ENCODE measurements around the gene CUEDC1.
A peak's percentile ranks its signal among the peaks of the same experiment; 100 is the strongest.

The CUEDC1 gene

GRCh38 chr17:57887161-57887560 is 68.1 kb downstream of the CUEDC1 start:
- TF ChIP-seq JUND (IDR thresholded peaks at IDR 0.05; ENCODE audit: low read depth), result no peak
- no peak for DNase-seq (ENCODE audit: low read depth in 1 of 2, low spot score in 1 of 2)
- in situ Hi-C loops (cut with HindIII; ENCODE audit: low pct_unique_long_range_greater_than_20kb, low sequenced_read_pairs), result no loop called here

- in situ Hi-C loops (cut with HindIII; ENCODE audit: low pct_unique_long_range_greater_than_20kb, low sequenced_read_pairs), result no loop called here
- DNase-seq (ENCODE audit: low read depth in 1 of 2, low spot score in 1 of 2), result no peak
- no peak for TF ChIP-seq JUND (IDR thresholded peaks at IDR 0.05; ENCODE audit: low read depth)
Measured at GRCh38 chr17:57886020-57886419, 69.2 kb downstream of the CUEDC1 start.

- no peak for TF ChIP-seq JUND (IDR thresholded peaks at IDR 0.05; ENCODE audit: low read depth)
- DNase-seq (ENCODE audit: low read depth in 1 of 2, low spot score in 1 of 2), result no peak
- in situ Hi-C loops (cut with HindIII; ENCODE audit: low pct_unique_long_range_greater_than_20kb, low sequenced_read_pairs), result no loop called here
Measured at GRCh38 chr17:57885148-57885915, 69.9 kb downstream of the CUEDC1 start.

- no peak for TF ChIP-seq JUND (IDR thresholded peaks at IDR 0.05; ENCODE audit: low read depth)
- DNase-seq (ENCODE audit: low read depth in 1 of 2, low spot score in 1 of 2), result no peak
- in situ Hi-C loops (cut with HindIII; ENCODE audit: low pct_unique_long_range_greater_than_20kb, low sequenced_read_pairs), result no loop called here
Measured at GRCh38 chr17:57881783-57882351, 73.3 kb downstream of the CUEDC1 start.

GRCh38 chr17:57881143-57881542 is 74.1 kb downstream of the CUEDC1 start:
- in situ Hi-C loops (cut with HindIII; ENCODE audit: low pct_unique_long_range_greater_than_20kb, low sequenced_read_pairs), result no loop called here
- TF ChIP-seq JUND (IDR thresholded peaks at IDR 0.05; ENCODE audit: low read depth), result no peak
- no peak for DNase-seq (ENCODE audit: low read depth in 1 of 2, low spot score in 1 of 2)

- TF ChIP-seq JUND (IDR thresholded peaks at IDR 0.05; ENCODE audit: low read depth), result no peak
- in situ Hi-C loops (cut with HindIII; ENCODE audit: low pct_unique_long_range_greater_than_20kb, low sequenced_read_pairs), result no loop called here
- no peak for DNase-seq (ENCODE audit: low read depth in 1 of 2, low spot score in 1 of 2)
Measured at GRCh38 chr17:57880086-57880456, 75.1 kb downstream of the CUEDC1 start.

- in situ Hi-C loops (cut with HindIII; ENCODE audit: low pct_unique_long_range_greater_than_20kb, low sequenced_read_pairs), result no loop called here
- DNase-seq (ENCODE audit: low read depth in 1 of 2, low spot score in 1 of 2), result no peak
- no peak for TF ChIP-seq JUND (IDR thresholded peaks at IDR 0.05; ENCODE audit: low read depth)
Measured at GRCh38 chr17:57879437-57880085, 75.7 kb downstream of the CUEDC1 start.

GRCh38 chr17:57877803-57878377 is 77.3 kb downstream of the CUEDC1 start:
- DNase-seq (ENCODE audit: low read depth in 1 of 2, low spot score in 1 of 2), result no peak
- TF ChIP-seq JUND (IDR thresholded peaks at IDR 0.05; ENCODE audit: low read depth), result no peak
- in situ Hi-C loops (cut with HindIII; ENCODE audit: low pct_unique_long_range_greater_than_20kb, low sequenced_read_pairs), result no loop called here

- in situ Hi-C loops (cut with HindIII; ENCODE audit: low pct_unique_long_range_greater_than_20kb, low sequenced_read_pairs), result no loop called here
- no peak for TF ChIP-seq JUND (IDR thresholded peaks at IDR 0.05; ENCODE audit: low read depth)
- DNase-seq (ENCODE audit: low read depth in 1 of 2, low spot score in 1 of 2), result no peak
Measured at GRCh38 chr17:57876866-57877237, 78.4 kb downstream of the CUEDC1 start.

- in situ Hi-C loops (cut with HindIII; ENCODE audit: low pct_unique_long_range_greater_than_20kb, low sequenced_read_pairs), result no loop called here
- no peak for TF ChIP-seq JUND (IDR thresholded peaks at IDR 0.05; ENCODE audit: low read depth)
- no peak for DNase-seq (ENCODE audit: low read depth in 1 of 2, low spot score in 1 of 2)
Measured at GRCh38 chr17:57876023-57876865, 79.0 kb downstream of the CUEDC1 start.

GRCh38 chr17:57875290-57876022 is 79.8 kb downstream of the CUEDC1 start:
- in situ Hi-C loops (cut with HindIII; ENCODE audit: low pct_unique_long_range_greater_than_20kb, low sequenced_read_pairs), result no loop called here
- TF ChIP-seq JUND (IDR thresholded peaks at IDR 0.05; ENCODE audit: low read depth), result no peak
- peak; percentile 94 to 96 for DNase-seq (ENCODE audit: low read depth in 1 of 2, low spot score in 1 of 2)
